Heart left ventricle (tissue), 16 donors: Measurements from ENCODE around the gene MAPK1IP1L. TPM values are rescaled to one million over a fixed set of nuclear protein-coding genes. Genes with fewer than 3 reads are reported as not detected.

Experiments used
- ATAC-seq, 4 donors: fragments of 200-7000 bp; cut with Tn5 transposase; one replicate each; pipeline ENCODE4 v1.9.1; 2020 to 2022; ENCODE audit warnings: moderate library complexity in 4 of 4, mild to moderate bottlenecking in 3 of 4, moderate number of reproducible peaks in 1 of 4
- DNase-seq, 5 donors: peaks; one replicate each; pipeline ENCODE4 v3.0.0-alpha.2; 2020
- H3K27ac ChIP-seq, 12 donors: fragments of 200-600 bp; sonication (generic) in 4 of 12; one replicate each; pipeline versions ENCODE4 v1.5.0 to v1.8.0; 2016 to 2022; ENCODE audit warnings: mild to moderate bottlenecking in 2 of 12
- H3K27me3 ChIP-seq, 9 donors: fragments of 200-600 bp; sonication (generic) in 2 of 9; one replicate each; pipeline versions ENCODE4 v1.5.1 to v1.8.0; 2016 to 2022; ENCODE audit warnings: mild to moderate bottlenecking in 3 of 9
- H3K36me3 ChIP-seq, 9 donors: fragments of 200-600 bp; sonication (generic) in 2 of 9; one replicate each; pipeline versions ENCODE4 v1.5.0 to v1.8.0; 2018 to 2022; ENCODE audit warnings: mild to moderate bottlenecking in 2 of 9
- H3K4me1 ChIP-seq, 12 donors: fragments of 200-600 bp; sonication (generic) in 4 of 12; one replicate each; pipeline versions ENCODE4 v1.5.0 to v1.8.0; 2016 to 2022; ENCODE audit warnings: mild to moderate bottlenecking in 3 of 12
- H3K4me3 ChIP-seq, 12 donors: fragments of 200-600 bp; sonication (generic) in 4 of 12; one replicate each; pipeline versions ENCODE4 v1.5.0 to v1.8.0; 2017 to 2022; ENCODE audit warnings: mild to moderate bottlenecking in 9 of 12, moderate library complexity in 4 of 12
- H3K9me3 ChIP-seq, 12 donors: fragments of 200-600 bp; sonication (generic) in 4 of 12; one replicate each; pipeline versions ENCODE4 v1.5.0 to v1.8.0; 2016 to 2022; ENCODE audit warnings: mild to moderate bottlenecking in 1 of 12
- CTCF ChIP-seq, 12 donors: fragments of 200-600 bp; sonication (generic) in 4 of 12; IDR thresholded peaks; one replicate each; pipeline versions ENCODE4 v1.5.0 to v1.8.0; 2018 to 2022; ENCODE audit warnings: antibody characterized with exemption in 12 of 12, mild to moderate bottlenecking in 5 of 12
- POLR2A ChIP-seq, 2 donors: fragments of 450-650 bp; IDR thresholded peaks; one replicate each; pipeline ENCODE4 v1.6.1; 2017; ENCODE audit warnings: antibody characterized with exemption in 2 of 2, mild to moderate bottlenecking in 2 of 2, moderate library complexity in 2 of 2
- WGBS, 4 donors: extraction: QIAGEN DNeasy Blood & Tissue Kit in 2 of 4; methylation state at CpG; one replicate each; pipeline versions ENCODE4 v1.1.5 to v1.1.7; 2013 to 2018; 5-methylcytosine and 5-hydroxymethylcytosine counted together
- intact Hi-C, 10 donors: fragments of 100-400 bp; cut with DNase I; formaldehyde crosslinking; loops; one replicate each; pipeline versions ENCODE4 v1.11.1 to v1.14.2; 2022
- polyA plus RNA-seq, 2 donors: library from polyadenylated mRNA; stranded (reverse); fragments of 200-250 nt; gene quantifications; one replicate each; pipeline ENCODE4 v1.2.3, GENCODE V29; 2013
- total RNA-seq, 9 donors: library from RNA; depleted of rRNA in 2 of 9; stranded (reverse); fragments of >200 nt in 2 of 9; fragmentation: NEBNext Ultra II Directional in 3 of 9; extraction: Animal tissue kit (Norgen Biotek cat#: 25700) in 3 of 9; gene quantifications; one replicate each; pipeline versions ENCODE4 v1.1.0 to v1.2.4, GENCODE V29; 2016 to 2023
- donor health status: ischemic (EF 13 %, LVEDD 7.1; RV severe dilation, severe dysfunction).
- donor health status: healthy with polysubstance abuse.
- donor health status: DM: no; HTN: yes; CAD: no.
- donor health status: DM: no; HTN: no; CAD: no.
- donor health status: ischemic (EF 25% LVEDD 6.9; RV normal size, moderate dysfunction).
- donor health status: ischemic (EF 25% LVEDD 5.7; RV mildly dilated, moderate dysfunction).
- donor health status: healthy.
- donor health status: DM: yes; HTN: yes; CAD: no.
- donor health status: ischemic (EF 35%, LVEDD 5.7; RV mildly dilated, moderate dysfunction).
- donor health status: nonischemic (EF 11% LVEDD 7.7; RV severe dilation, severe dysfunction).
- donor health status: DM: yes; HTN: yes; CAD: no.
- donor health status: PGD.
- donor health status: ischemic (EF 29% LVEDD 5.4; RV normal size, mild dysfunction).
- donor health status: nonischemic (EF 23%, LVEDD 6.1; RV moderate dilation, normal function).

The MAPK1IP1L gene
- total and polyA plus RNA-seq, 11 donors: 23.8 to 159 (median 77.5) TPM

GRCh38 chr14:55097881-55098560 lies 46.6 kb downstream of the MAPK1IP1L start:
- peak in 2 of 5 donors; percentile 37 to 39 for DNase-seq
- Histone ChIP-seq H3K4me1 (peaks cover 9 to 59% (median 30%) of the 10 kb centered on the region in 12 donors), H3K27ac (peak overlapping the region in 10 of 12 donors; percentile 28 to 79 (median 44)), H3K4me3 (no peak overlapping the region), H3K27me3 (no peaks in the 10 kb centered on the region), H3K9me3 (no peaks in the 10 kb centered on the region), H3K36me3 (no peaks in the 10 kb centered on the region)
- 57 to 63% (median 58%) methylated on average over 5 of the region's 5 CpGs for WGBS, 4 donors
- intact Hi-C loops: no loop called here
- peak in 1 of 4 donors; percentile 3 for ATAC-seq
- TF ChIP-seq POLR2A (IDR thresholded peaks at IDR 0.05): no peak
- no peak for TF ChIP-seq CTCF (IDR thresholded peaks at IDR 0.05)

- Histone ChIP-seq H3K27ac (peak overlapping the region in 8 of 12 donors; percentile 28 to 79 (median 56)), H3K9me3 (no peaks in the 10 kb centered on the region), H3K4me1 (peaks cover 13 to 64% (median 35%) of the 10 kb centered on the region in 12 donors), H3K36me3 (no peaks in the 10 kb centered on the region), H3K27me3 (no peaks in the 10 kb centered on the region), H3K4me3 (no peak overlapping the region)
- TF ChIP-seq CTCF (IDR thresholded peaks at IDR 0.05) (no peak), POLR2A (IDR thresholded peaks at IDR 0.05) (no peak)
- DNase-seq: no peak
- intact Hi-C loops: no loop called here
- 93 to 100% (median 98%) methylated on average over 1 of the region's 1 CpG for WGBS, 4 donors
- ATAC-seq: no peak
Observed at GRCh38 chr14:55098561-55098898, 47.1 kb downstream of the MAPK1IP1L start.

GRCh38 chr14:55099756-55100155 lies 48.3 kb downstream of the MAPK1IP1L start:
- no peaks in the 10 kb centered on the region for H3K36me3 ChIP-seq
- DNase-seq: no peak
- peaks cover 0 to 6% (median 0%) of the 10 kb centered on the region in 12 donors for H3K9me3 ChIP-seq
- intact Hi-C loops: no loop called here
- H3K4me3 ChIP-seq: no peak overlapping the region
- 50 to 66% (median 59%) methylated on average over 2 of the region's 2 CpGs for WGBS, 4 donors
- peak overlapping the region in 9 of 12 donors; percentile 3 to 79 (median 55) for H3K27ac ChIP-seq
- peak in 1 of 4 donors; percentile 3 for ATAC-seq
- H3K27me3 ChIP-seq: no peaks in the 10 kb centered on the region
- H3K4me1 ChIP-seq: peaks cover 16 to 76% (median 43%) of the 10 kb centered on the region in 12 donors
- TF ChIP-seq POLR2A (IDR thresholded peaks at IDR 0.05): no peak
- no peak for TF ChIP-seq CTCF (IDR thresholded peaks at IDR 0.05)

- peaks cover 0 to 6% (median 0%) of the 10 kb centered on the region in 12 donors for H3K9me3 ChIP-seq
- DNase-seq: no peak
- no peak for ATAC-seq
- H3K27ac ChIP-seq: peak overlapping the region; percentile 67 to 96 (median 86)
- H3K4me3 ChIP-seq: no peak overlapping the region
- intact Hi-C loops: loop anchor here in 3 of 10 donors (2.0 kb wide), 2 partner anchors 27 to 29 kb away; partner anchors contain the start of gene LGALS3 (in 2 of the 3)
- no peaks in the 10 kb centered on the region for H3K36me3 ChIP-seq
- no peaks in the 10 kb centered on the region for H3K27me3 ChIP-seq
- H3K4me1 ChIP-seq: peaks cover 16 to 91% (median 55%) of the 10 kb centered on the region in 12 donors
- no peak for TF ChIP-seq POLR2A (IDR thresholded peaks at IDR 0.05)
- no peak for TF ChIP-seq CTCF (IDR thresholded peaks at IDR 0.05)
- 87 to 89% (median 88%) methylated on average over 5 of the region's 5 CpGs for WGBS, 4 donors
Observed at GRCh38 chr14:55101698-55102097, 50.3 kb downstream of the MAPK1IP1L start.
